Activated B cell treated with CpG ODN at 0.5 μM for 24 hours (primary cell): ENCODE measurements around the gene IER3. TPM values are rescaled to one million over a fixed set of nuclear protein-coding genes. Genes with fewer than 3 reads are reported as not detected.

Experiments
- ATAC-seq: fragments of 200-7000 bp; cut with Tn5 transposase; one replicate; pipeline ENCODE4 v1.10.0; 2021; ENCODE audit warnings: low read depth, mild to moderate bottlenecking, moderate library complexity
- CTCF ChIA-PET: fragments of 350-600 bp; sonication (Branson Sonifier 250); formaldehyde crosslinking; loops from one replicate; lab custom pipeline; 2021; ENCODE audit warnings: antibody characterized with exemption; lab: Charles Lee
- POLR2A ChIA-PET: fragments of 350-600 bp; sonication (Branson Sonifier 250); formaldehyde crosslinking; loops from one replicate; lab custom pipeline; 2021; ENCODE audit warnings: antibody characterized with exemption; lab: Charles Lee
- DNase-seq: peaks from one replicate; pipeline ENCODE4 v3.0.0; 2022
- H3K27ac Mint-ChIP-seq: one replicate; pipeline ENCODE4 v1.8.0; 2020; ENCODE audit warnings: mixed read lengths
- H3K27me3 Mint-ChIP-seq: one replicate; pipeline ENCODE4 v1.8.0; 2021; ENCODE audit warnings: mixed read lengths
- H3K36me3 Mint-ChIP-seq: one replicate; pipeline ENCODE4 v1.8.0; 2021; ENCODE audit warnings: low read depth, mixed read lengths
- H3K4me1 Mint-ChIP-seq: one replicate; pipeline ENCODE4 v1.8.0; 2021; ENCODE audit warnings: mixed read lengths
- H3K4me3 Mint-ChIP-seq: one replicate; pipeline ENCODE4 v1.8.0; 2020; ENCODE audit warnings: mild to moderate bottlenecking, mixed read lengths
- H3K9me3 Mint-ChIP-seq: one replicate; pipeline ENCODE4 v1.8.0; 2020; ENCODE audit warnings: mixed read lengths
- CTCF ChIP-seq: fragments of 200-600 bp; IDR thresholded peaks from one replicate; pipeline ENCODE4 v1.8.0; 2022; ENCODE audit warnings: antibody characterized with exemption, mild to moderate bottlenecking
- intact Hi-C: fragments of 100-400 bp; cut with micrococcal nuclease; formaldehyde crosslinking; loops from one replicate; pipeline ENCODE4 v1.15.1; 2024
- total RNA-seq: library from RNA; stranded (reverse); gene quantifications from 2 replicates; pipeline ENCODE4 v1.2.3, GENCODE V29; 2022

The IER3 gene
- total RNA-seq, 1 donor from 2014 or later: 3.3 TPM

- ATAC-seq (no peak), DNase-seq (no peak)
- ChIA-PET POLR2A (interaction anchor here (0.6 to 22.6 kb wide), 25 partner anchors 11 to 977 kb away, joined by 3 to 697 read pairs (median 5); partner anchors contain the start of genes ABCF1, DHX16, GNL1 and GTF2H4), CTCF (interaction anchor here (0.7 to 3.1 kb wide), 6 partner anchors 14 to 175 kb away, joined by 3 to 22 read pairs (median 6); no protein-coding TSS in a partner anchor)
- Mint-ChIP-seq H3K27ac (peak overlapping the region; percentile 99), H3K27me3 (no peaks in the 10 kb centered on the region), H3K4me3 (peak overlapping the region; percentile 99), H3K9me3 (no peaks in the 10 kb centered on the region), H3K36me3 (peaks cover 51% of the 10 kb centered on the region), H3K4me1 (peaks cover 57% of the 10 kb centered on the region)
- intact Hi-C loops: loop anchor here (1.0 kb wide), 4 partner anchors 30 to 161 kb away; partner anchors contain the start of genes GNL1, MRPS18B and PPP1R10
- TF ChIP-seq CTCF: no peak
Observed at GRCh38 chr6:30716879-30717128, 27.5 kb downstream of the IER3 start.

- CTCF ChIA-PET: interaction anchor here (1.0 kb wide), 1 partner anchor 35 kb away, joined by 4 read pairs; no protein-coding TSS in a partner anchor
- POLR2A ChIA-PET: interaction anchor here (1.7 to 22.6 kb wide), 2 partner anchors 18 to 36 kb away, joined by 5 to 697 read pairs; partner anchors contain the start of gene DHX16
- no peak for TF ChIP-seq CTCF
- no peak for ATAC-seq
- H3K36me3 Mint-ChIP-seq: peaks cover 57% of the 10 kb centered on the region
- H3K4me1 Mint-ChIP-seq: peaks cover 43% of the 10 kb centered on the region
- intact Hi-C loops: no loop called here
- no peaks in the 10 kb centered on the region for H3K27me3 Mint-ChIP-seq
- H3K27ac Mint-ChIP-seq: no peak overlapping the region
- no peak overlapping the region for H3K4me3 Mint-ChIP-seq
- no peak for DNase-seq
- H3K9me3 Mint-ChIP-seq: no peaks in the 10 kb centered on the region
Observed at GRCh38 chr6:30714263-30714662, 30.1 kb downstream of the IER3 start.

GRCh38 chr6:30712441-30712945 is 31.9 kb downstream of the IER3 start:
- ChIA-PET CTCF (interaction anchor here (1.3 to 1.9 kb wide), 4 partner anchors 10 to 33 kb away, joined by 3 to 8 read pairs (median 5); no protein-coding TSS in a partner anchor), POLR2A (interaction anchor here (0.7 to 22.6 kb wide), 3 partner anchors 14 to 34 kb away, joined by 3 to 697 read pairs (median 4); partner anchors contain the start of gene DHX16)
- Mint-ChIP-seq H3K27ac (no peak overlapping the region), H3K27me3 (no peaks in the 10 kb centered on the region), H3K36me3 (peaks cover 66% of the 10 kb centered on the region), H3K4me1 (peaks cover 33% of the 10 kb centered on the region), H3K4me3 (no peak overlapping the region), H3K9me3 (no peaks in the 10 kb centered on the region)
- ATAC-seq: no peak
- DNase-seq: no peak
- no peak for TF ChIP-seq CTCF
- intact Hi-C loops: no loop called here

GRCh38 chr6:30711758-30712380 is 32.5 kb downstream of the IER3 start:
- ChIA-PET CTCF (interaction anchor here (1.8 to 1.9 kb wide), 2 partner anchors 11 to 33 kb away, joined by 5 to 8 read pairs; no protein-coding TSS in a partner anchor), POLR2A (interaction anchor here (0.7 to 22.6 kb wide), 3 partner anchors 13 to 33 kb away, joined by 3 to 697 read pairs (median 4); partner anchors contain the start of gene DHX16)
- peaks cover 27% of the 10 kb centered on the region for H3K4me1 Mint-ChIP-seq
- H3K36me3 Mint-ChIP-seq: peaks cover 66% of the 10 kb centered on the region
- H3K4me3 Mint-ChIP-seq: no peak overlapping the region
- TF ChIP-seq CTCF: no peak
- no peaks in the 10 kb centered on the region for H3K27me3 Mint-ChIP-seq
- DNase-seq: no peak
- no peaks in the 10 kb centered on the region for H3K9me3 Mint-ChIP-seq
- intact Hi-C loops: no loop called here
- no peak for ATAC-seq
- no peak overlapping the region for H3K27ac Mint-ChIP-seq
